Smooth muscle cell of trachea (primary cell): ENCODE data around the gene OR51V1. TPM values are rescaled to one million over a fixed set of nuclear protein-coding genes. Genes with fewer than 3 reads are reported as not detected.

Experiments
- total RNA-seq: library from RNA; depleted of rRNA; stranded (reverse); fragments of >200 nt; gene quantifications from 2 replicates; pipeline ENCODE4 v1.2.1, GENCODE V29; 2014

OR51V1 gene
- not detected in 2 replicates for total RNA-seq

DNA sequence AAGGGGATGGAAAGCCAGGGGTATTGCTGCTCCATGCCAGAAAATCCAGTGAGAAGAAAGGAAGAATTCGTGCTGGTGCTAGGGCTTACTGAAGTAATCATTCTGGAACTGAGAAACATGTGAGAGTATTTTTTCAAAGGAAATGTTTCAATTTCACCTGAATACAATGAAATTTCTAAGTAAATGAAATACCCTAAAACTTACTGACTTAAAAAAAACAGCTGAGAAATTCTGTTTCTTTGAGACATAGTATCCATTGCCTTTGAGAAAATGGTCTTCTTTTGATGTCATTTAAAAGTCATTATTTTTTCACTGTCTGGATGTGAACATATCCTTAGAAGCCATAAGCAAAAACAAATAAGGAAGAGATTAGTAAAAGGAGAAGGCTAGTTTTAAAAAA lies at the start of gene OR51V1:
Gene OR51V1, minus strand, starts transcription at position 101 of the 400 bp plus-strand sequence. Its CDS starts 0 bp downstream, at position 101.

GRCh38 chr11:5249807-5250396 lies 49.4 kb upstream of the OR51V1 start, which contains the start of gene HBG1:
Gene HBG1, minus strand, starts transcription at chr11:5249857. Its CDS starts 53 bp downstream, at chr11:5249804.

GRCh38 chr11:5234381-5234834 lies 33.9 kb upstream of the OR51V1 start, which contains the start of gene HBD:
Gene HBD, minus strand, starts transcription at chr11:5234483. Its CDS starts 50 bp downstream, at chr11:5234433.

GRCh38 chr11:5226732-5227310 lies 26.3 kb upstream of the OR51V1 start, which contains the start of gene HBB:
Gene HBB, minus strand, starts transcription at chr11:5227071. Its CDS starts 50 bp downstream, at chr11:5227021.

GRCh38 chr11:5154657-5155056 lies 45.8 kb downstream of the OR51V1 start, which contains the start of gene OR52A1:
Gene OR52A1, minus strand, starts transcription at chr11:5154757. Its CDS starts 2,388 bp downstream, at chr11:5152369.

Other genes with a start within 250 kb of the OR51V1 start
- gene OR51A2, start 245.0 kb downstream of the OR51V1 start, total RNA-seq = not detected in 2 replicates
- gene OR51L1, start 205.8 kb downstream of the OR51V1 start, total RNA-seq = not detected in 2 replicates
- not detected in 2 replicates for gene OR52J3, start 154.2 kb downstream of the OR51V1 start, total RNA-seq
- gene OR52E2, start 141.1 kb downstream of the OR51V1 start, total RNA-seq = not detected in 2 replicates
- not detected in 2 replicates for gene OR52E1, start 131.1 kb downstream of the OR51V1 start, total RNA-seq
- gene OR52A5, start 62.3 kb downstream of the OR51V1 start, total RNA-seq = not detected in 2 replicates
- not detected in 2 replicates for gene OR52A1, start 45.9 kb downstream of the OR51V1 start, total RNA-seq
- not detected in 2 replicates for gene HBB, start 26.4 kb upstream of the OR51V1 start, total RNA-seq
- gene HBD, start 33.8 kb upstream of the OR51V1 start, total RNA-seq = 0.83 and 1.0 TPM in 2 replicates
- not detected in 2 replicates for gene HBG1, start 49.2 kb upstream of the OR51V1 start, total RNA-seq
- gene HBG2, start 54.1 kb upstream of the OR51V1 start, total RNA-seq = not detected in 2 replicates
- 0.29 and 0.33 TPM in 2 replicates for gene HBE1, start 69.3 kb upstream of the OR51V1 start, total RNA-seq
- not detected in 2 replicates for gene OR51B4, start 101.3 kb upstream of the OR51V1 start, total RNA-seq
- not detected in 2 replicates for gene OR51B2, start 123.6 kb upstream of the OR51V1 start, total RNA-seq
- gene OR51B5, start 142.8 kb upstream of the OR51V1 start, total RNA-seq = 0.29 TPM in 1 of 2 replicates, not detected in the other
- not detected in 2 replicates for gene OR51B6, start 150.8 kb upstream of the OR51V1 start, total RNA-seq
- not detected in 2 replicates for gene OR51M1, start 183.1 kb upstream of the OR51V1 start, total RNA-seq
- not detected in 2 replicates for gene OR51Q1, start 221.4 kb upstream of the OR51V1 start, total RNA-seq
- gene OR51I1, start 240.8 kb upstream of the OR51V1 start, total RNA-seq = not detected in 2 replicates
- not detected in 2 replicates for gene OR51I2, start 248.6 kb upstream of the OR51V1 start, total RNA-seq